ENCODE measurements around the gene IFNL4.
"Not testable (repeated sequence)": the region's sequence is repeated elsewhere in the genome, so short reads cannot be mapped to it uniquely, and the experiment has no call there.

Gene IFNL4

DNA sequence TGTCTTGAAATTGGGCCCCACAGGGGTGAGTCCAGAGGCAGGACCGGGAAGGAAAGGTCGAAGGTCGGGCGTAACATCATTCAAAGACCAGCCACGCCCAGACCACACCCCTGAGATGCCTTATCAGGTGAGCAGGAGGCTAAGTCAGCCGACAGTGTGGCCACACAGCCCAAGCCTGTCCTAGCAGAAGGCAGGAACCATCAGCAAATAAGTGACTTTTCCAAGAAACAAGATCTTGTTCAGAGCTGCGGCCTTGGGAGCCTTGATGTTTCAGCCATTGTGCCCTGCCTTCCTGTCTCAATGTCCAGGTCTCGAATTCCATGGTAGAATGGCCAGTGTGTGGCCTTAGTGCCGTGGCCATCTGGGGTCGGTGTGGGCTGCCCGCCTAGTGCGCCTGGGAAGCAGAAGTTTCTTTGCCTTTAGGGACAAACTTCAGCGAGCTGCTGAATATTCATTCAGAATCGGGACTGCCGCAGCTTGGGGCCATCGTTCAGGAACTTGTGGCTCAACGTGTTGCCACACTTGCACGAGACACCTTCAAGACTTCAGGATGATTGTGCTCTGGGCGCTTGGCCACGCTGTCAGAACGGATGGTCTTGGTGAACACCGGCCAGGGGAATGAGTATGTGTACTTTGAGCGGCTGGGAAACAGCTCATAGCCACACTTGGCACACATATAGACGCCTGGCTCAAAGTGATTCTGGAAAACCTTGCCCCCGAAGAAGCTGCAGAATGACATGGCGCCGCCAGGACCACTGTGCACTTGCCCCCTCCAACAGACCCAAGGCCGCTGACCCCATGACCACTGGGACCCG lies 6.1 kb upstream of the IFNL4 start:
- no peak for DNase-seq

DNA sequence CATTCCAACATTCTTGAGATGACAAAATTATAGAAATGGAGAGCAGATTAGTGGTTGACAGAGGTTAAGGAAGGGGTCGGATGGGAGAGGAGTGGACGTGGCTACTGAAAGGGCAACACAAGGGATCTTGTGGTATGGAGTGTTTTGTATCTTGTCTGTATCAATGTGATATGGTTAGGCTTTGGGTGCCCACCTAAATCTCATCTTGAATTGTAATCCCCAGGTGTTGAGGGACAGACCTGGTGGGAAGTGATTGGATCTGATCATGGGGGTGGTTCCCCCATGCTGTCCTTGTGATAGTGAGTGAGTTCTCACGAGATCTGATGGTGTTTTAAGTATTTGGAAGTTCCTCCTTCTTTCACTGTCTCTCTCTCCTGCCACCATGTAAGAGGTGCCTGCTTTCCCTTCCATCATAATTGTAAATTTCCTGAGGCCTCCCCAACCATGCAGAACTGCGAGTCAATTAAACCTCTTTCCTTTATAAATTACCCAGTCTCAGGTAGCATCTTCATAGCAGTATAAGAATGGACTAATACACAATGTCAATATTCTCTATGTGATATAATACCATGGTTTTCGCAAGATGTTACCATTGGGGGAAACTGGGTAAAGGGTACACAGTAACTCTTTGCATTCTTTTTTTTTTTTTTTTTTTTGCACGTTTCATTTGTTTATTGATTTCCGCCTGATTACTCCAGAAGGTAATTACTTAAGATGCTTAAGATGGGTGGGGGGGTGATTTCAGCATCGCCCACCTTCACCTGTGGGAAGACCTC lies 4.9 kb upstream of the IFNL4 start:
- DNase-seq, result no peak

DNA sequence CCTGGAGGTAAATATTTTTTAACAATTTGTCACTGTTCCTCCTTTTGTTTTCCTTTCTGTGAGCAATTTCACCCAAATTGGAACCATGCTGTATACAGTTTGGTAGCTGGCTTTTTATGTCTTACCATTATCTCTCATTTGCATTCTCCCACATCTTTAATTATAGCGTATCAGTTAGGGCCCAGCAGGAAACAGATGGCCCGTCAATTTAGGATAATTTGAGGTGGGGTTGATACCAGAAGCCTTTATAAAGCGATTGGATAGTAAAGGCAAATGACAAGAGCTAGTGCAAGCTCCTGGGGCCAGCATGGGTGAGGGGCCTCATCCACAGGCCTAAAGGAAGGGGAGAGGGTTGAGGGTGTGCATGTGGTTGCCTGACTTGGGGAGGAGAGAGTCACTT lies 3.8 kb upstream of the IFNL4 start:
- no peak for DNase-seq

DNA sequence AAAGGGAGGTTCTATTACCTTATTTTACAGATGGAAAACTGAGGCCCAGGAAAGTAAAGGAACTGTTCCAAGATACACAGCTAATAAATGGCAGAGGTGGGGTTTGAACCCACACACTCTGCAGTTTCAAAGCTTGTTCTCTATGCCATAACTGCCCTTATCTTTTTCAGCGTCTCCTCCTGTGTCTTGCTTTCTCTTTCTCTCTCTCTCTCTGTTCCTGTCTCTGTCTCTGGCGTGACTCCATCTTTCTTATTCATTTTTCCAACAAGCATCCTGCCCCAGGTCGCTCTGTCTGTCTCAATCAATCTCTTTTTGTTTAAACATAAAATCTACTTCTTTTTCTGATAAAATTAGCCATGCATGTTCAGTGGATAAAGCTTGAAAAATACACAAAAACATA lies 3.2 kb upstream of the IFNL4 start:
- DNase-seq, result no peak

DNA sequence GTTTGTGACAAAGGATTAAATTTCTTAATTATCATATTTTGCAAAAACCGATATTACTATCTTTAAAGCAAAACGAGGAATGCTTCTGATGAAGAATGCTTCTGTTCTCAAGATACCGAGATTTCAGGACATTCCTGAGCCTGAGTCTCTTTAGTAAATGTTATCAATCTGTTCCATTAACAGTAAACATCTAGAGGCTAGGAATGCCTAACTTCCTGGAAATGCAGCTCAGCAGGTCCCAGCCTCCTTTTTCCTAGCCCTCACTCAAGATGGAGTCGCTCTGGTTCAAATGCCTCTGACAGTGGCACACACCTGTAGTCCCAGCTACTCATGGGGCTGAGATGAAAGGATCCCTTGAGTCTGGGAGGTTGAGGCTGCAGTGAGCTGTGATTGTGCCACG lies 2.4 kb upstream of the IFNL4 start:
- DNase-seq, result no peak

DNA sequence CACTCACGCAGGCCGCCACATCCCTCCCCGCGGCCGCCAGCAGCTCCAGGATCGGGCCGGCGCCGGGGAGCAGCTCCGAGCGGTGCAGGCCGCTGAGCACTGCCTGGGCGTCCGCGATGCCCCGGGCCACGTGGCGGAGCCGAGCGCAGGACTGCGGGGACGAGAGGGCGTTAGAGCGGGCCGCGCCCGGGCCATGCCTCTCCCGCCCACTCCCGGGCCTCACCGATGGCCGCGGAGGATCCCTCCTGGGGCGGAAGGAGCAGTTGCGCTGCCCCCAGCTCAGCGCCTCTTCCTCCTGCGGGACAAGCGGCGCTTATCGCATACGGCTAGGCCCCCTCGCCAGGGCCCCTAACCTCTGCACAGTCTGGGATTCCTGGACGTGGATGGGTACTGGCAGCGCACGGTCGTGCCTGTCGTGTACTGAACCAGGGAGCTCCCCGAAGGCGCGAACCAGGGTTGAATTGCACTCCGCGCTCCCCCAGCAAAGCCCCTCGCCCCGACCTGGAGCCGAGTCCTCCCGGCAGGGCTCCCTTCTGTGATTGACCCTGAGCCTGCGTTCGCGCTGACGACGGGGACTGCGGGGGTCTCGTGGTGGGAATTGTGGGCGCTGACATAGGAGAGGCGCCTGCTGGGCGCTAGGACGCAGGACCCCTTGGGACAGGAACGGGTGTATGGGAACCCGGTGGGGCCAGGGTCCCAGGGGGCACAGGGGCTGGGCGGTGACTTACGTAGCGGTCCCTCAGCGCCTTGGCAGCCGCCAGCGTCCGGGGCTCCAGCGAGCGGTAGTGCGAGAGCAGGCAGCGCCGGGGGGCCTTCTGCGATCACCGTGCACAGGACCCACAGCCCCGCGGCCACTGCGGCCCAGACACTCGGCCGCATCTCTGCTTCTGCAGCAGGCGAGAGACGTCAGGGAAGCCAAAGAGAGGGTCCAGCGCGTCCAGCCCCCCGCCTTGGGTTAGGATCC lies 673 bp downstream of the IFNL4 start:
- no peak for DNase-seq

DNA sequence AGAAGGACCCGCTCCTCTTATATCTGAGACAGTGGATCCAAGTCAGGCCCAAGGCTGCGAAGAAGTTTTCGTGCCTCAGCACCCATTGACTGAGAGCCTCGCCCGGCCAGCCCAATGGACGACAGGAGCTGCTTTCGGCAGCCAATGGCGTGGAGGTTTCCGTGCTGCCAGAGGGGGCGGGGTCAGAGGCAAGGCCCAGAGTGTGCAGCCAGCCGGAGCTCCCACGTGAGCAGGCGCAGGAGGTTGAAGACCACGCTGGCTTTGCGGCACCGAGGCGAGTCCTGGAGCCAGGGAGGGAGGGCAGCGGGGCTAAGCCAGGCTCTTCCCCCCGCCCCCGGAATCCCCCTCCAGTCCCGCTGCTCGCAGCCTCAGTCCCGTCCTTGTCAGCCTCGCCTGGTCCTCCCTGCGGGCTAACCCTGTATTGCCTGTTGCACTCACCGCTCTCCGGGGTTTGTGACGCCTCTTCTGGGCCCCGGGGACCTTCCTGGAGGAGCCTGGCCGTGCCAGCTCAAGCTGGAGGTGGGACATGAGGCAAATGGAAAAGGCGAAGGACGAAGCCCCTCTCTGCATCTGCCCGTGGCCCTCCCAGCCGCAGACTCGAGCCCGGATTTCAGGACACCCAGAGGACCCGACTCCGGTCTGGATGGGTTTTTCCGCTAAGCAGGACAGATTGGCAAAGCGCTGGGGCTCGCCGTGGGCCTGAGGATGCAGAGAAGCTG lies 1.5 kb downstream of the IFNL4 start:
- peak; percentile 3 for DNase-seq

DNA sequence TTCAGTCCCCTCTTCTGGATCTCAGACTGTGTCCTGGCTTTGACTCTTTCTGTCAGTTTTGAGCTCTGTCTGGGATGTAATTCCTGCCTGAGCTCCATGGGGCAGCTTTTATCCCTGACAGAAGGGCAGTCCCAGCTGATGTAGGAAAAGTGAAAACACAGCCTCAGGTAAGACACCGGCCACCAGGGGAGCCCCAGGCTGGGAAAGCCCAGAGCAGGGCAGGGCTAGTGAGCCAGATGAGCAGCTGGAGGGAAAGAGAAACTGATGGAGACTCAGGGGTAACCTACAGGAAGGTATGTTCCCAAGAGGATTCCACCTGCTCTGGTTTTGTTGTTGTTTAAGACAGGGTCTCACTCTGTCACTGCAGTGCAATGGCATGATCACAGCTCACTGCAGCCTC lies 3.5 kb downstream of the IFNL4 start:
- DNase-seq, result not testable (repeated sequence)

DNA sequence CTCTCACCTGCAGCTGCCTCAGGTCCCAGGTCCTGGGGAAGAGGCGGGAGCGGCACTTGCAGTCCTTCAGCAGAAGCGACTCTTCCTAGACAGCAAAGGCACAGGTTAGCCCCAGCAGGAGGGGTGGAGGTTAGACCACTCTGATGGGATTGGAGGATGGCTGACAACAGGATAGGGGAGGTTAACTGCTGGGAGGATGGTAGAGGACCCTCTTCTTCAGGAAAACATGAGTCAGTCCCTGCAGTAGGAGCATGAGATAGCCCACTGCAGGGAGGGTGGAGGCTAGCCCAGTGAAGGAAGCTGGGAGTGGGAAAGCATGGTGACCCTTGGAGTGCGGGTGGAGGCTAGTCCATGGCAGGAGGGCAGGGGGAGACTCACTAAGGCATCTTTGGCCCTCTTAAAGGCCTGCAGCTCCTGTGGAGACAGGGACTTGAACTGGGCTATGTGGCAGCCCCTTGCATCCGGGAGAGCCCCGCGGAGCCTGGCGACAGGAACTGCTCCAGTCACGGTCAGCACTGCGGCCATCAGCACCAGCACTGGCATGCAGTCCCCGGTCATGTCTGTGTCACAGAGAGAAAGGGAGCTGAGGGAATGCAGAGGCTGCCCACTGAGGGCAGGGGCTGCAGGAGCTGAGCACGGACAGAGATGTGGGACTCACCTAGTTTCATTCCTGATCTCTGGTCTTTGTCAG lies 4.1 kb downstream of the IFNL4 start, which contains the start of gene IFNL3:
Gene IFNL3, minus strand, starts transcription at position 597 of the 691 bp plus-strand sequence. Its CDS starts 39 bp downstream, at position 558.
- not testable (repeated sequence) for DNase-seq

DNA sequence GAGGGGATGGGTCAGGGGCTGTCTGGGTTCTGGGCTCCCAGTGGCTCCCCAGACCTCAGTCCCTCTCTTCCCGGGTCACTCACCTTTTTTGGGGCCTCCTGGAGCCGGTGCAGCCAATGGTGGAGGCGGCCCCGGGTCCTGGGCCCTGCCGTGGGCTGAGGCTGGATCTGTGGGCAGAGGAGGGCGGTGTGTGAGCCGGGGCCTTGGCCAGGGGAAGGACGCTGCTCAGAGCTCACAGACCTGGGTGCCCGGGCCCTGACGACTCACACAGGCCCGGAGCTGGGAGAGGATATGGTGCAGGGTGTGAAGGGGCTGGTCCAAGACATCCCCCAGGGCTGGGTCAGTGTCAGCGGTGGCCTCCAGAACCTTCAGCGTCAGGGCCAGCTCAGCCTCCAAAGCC lies 4.9 kb downstream of the IFNL4 start:
- DNase-seq, result not testable (repeated sequence)

DNA sequence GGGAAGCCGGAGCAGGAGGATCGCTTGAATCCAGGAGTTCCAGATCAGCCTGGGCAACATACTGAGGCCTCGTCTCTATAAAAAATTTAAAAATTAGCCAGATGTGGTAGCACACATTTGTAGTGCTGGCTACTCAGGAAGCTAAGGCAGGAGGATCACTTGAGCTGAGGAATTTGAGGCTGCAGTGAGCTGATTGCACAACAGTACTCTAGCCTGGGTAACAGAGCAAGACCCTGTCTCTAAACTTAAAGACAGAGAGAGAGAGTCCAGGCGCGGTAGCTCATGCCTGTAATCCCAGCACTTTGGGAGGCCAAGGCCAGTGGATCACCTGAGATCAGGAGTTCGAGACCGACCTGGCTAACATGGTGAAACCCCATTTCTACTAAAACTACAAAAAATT lies 8.2 kb downstream of the IFNL4 start:
- DNase-seq, result no peak

DNA sequence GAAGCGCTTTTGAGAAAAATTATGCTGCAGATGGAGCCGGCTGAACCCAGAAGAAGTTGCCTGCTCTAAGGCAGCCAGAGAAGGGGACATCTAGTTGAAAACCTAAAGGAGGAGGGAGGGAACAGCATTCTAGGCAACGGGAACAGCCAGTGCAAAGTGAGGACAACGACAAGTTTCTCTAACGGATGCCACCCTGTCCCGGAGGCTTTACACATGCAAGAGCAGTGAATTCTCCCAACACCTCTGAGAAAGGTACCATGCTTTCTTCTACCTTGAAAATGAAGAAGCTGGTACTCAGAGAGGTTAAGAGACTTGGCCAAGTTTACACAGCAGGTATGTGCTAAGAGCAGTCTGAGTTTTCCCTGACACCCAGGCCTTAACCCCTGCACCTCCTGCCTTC lies 9.7 kb downstream of the IFNL4 start:
- DNase-seq, result no peak

DNA sequence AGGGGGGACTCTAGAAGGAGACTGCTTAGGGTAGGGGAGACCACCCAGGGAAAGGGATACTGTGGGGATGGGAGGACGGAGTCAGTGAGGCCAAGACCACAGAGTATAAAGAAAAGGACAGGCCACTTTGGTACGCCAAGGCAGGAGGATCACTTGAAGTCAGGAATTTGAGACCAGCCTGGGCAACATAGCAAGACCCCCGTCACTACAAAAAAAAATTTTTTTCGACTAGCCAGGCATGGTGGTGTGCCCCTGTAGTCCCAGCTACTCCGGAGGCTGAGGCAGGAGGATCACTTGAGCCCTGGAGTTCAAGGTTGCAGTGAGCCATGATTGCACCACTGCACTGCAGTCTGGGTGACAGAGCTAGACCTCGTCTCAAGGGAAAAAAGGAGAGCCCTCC lies 10.4 kb downstream of the IFNL4 start:
- DNase-seq, result no peak

DNA sequence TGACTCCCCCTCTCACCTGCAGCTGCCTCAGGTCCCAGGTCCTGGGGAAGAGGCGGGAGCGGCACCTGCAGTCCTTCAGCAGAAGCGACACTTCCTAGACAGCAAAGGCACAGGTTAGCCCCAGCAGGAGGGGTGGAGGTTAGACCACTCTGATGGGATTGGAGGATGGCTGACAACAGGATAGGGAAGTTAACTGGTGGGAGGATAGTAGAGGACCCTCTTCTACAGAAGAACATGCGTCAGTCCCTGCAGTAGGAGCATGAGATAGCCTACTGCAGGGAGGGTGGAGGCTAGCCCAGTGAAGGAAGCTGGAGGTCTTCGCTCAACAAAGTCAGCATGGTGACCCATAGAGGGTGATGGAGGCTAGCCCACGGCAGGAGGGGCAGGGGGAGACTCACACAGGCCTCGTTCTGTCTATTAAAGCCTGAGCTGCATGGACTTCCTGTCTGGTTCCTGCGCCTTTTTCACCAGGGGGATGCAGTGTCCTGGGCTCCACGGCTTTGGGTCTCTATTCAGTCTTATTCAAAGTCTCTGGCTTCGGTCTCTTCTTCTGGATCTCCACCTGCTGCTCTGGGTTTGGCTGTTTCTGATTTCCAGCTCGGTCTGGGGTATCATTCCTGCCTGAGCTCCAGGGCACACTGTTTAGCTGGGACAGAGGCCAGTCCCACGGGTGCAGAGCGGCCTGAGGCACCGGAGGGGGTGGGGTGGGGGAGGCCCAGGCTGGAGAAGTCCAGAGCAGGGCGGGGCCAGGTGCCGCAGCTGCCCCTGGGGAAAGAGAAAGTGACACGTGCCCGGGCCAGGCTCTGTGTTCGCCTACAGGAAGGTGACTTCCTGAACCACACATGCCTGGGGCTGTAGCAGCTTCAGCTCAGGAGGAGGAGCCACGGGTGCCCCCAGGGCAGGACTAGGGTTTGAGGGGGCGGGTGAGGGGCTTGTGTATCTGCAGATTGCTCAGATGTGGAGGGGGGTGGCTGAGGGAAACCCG lies 11.2 kb downstream of the IFNL4 start:
- DNase-seq, result peak; percentile 40

DNA sequence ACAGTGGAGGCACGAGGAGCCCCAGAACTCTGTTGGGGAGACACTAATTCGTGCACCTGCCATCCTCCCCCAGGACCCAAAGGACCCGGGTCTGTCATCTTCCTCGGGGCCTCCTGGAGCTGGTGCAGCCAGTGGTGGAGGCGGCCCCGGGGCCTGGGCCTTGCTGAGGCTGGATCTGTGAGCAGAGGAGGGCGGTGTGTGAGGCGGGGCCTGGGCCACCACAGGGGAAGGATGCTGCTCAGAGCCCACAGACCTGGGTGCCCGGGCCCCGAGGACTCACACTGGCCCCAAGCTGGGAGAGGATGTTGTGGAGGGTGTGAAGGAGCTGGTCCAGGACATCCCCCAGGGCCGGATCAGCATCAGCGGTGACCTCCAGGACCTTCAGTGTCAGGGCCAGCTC lies 12.1 kb downstream of the IFNL4 start:
- DNase-seq, result no peak

DNA sequence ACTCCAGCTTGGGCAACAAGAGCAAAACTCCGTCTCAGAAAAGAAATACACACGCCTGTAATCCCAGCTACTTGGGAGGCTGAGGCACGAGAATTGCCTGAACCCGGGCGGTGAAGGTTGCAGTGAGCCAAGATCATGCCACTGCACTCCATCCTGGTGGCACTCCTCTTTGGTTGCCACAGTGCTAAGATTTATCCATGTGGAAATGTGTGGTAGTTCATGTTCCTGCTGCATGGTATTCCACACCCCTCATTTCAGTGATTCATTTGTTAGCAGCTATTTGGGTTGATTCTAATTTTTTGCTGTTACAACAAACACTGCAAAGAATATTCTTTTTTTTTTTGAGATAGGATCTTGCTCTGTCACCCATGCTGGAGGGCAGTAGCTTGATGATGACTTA lies 15.9 kb downstream of the IFNL4 start:
- DNase-seq, result no peak

DNA sequence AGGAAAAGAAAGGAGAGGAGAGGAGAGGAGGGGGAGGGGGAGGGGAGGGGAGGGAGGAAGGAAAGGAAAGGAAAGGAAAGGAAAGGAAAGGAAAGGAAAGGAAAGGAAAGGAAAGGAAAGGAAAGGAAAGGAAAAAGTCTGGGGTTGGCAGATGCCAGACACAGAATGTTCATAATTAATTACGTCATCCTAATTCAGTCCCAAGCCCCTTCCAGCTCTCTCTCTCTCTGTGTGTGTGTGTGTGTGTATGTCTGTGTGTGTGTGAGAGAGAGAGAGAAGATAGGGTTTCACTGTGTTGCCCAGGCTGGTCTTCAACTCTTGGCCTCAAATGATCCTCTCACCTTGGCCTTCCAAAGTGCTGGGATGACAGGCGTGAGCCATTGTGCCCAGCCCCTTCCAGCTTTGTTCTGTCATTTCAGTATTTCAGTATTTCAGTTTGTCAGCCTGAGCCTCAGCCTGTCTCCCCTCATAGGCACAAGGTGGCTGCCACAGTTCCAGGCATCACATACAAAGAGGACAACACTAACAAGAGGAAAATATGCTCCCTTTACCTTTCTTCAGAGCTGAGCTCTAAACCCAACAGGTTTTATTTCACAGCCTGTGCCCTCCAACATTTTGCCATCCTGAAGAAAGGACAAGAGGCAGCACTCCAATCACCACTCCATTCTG lies 18.4 kb downstream of the IFNL4 start:
- no peak for DNase-seq

DNA sequence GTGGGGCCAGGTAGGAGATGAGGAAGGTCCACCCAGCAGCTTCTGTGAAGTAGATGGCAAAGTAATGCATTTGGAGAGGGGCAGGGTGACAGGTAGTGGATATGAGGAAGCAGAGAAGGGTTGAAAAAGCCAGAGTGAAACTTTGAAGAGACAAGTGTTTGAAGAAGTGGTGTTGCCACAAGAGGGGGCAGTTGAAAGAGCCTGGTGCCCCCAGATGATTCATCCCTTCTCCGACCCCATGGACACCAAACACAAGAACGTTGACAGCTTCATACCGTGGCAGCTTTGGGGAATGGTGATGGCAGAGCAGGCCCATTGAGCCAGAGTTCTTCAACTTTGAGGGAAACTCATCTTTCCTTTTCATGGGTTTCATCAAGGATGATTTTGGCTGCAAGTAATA lies 23.7 kb downstream of the IFNL4 start:
- no peak for DNase-seq

DNA sequence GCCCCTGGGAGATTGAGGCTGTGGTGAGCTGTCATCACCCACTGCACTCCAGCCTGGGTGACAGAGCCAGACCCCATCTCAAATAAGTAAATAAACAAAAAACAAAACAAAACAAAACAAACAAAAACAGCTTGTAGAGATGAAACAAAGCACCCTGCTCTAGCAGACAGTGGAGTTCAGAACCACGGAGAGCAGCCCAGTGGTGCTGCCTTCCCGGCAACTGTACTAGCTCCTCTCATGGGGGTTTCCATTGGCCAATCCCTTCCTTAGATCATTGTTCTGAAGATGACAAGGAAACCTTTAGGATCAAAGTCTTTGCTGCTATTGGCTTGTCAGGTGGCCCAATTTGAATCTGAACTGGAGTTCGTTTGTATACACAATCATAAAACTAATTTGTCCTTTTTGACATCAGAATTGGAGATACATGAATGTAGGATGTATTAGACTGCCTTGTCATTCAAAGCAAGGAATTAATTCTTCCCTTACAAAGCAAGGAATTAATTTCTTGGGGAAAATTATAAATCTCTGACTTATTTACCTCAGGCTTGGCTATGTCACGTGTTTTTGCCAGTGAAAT lies 24.9 kb downstream of the IFNL4 start:
- no peak for DNase-seq

DNA sequence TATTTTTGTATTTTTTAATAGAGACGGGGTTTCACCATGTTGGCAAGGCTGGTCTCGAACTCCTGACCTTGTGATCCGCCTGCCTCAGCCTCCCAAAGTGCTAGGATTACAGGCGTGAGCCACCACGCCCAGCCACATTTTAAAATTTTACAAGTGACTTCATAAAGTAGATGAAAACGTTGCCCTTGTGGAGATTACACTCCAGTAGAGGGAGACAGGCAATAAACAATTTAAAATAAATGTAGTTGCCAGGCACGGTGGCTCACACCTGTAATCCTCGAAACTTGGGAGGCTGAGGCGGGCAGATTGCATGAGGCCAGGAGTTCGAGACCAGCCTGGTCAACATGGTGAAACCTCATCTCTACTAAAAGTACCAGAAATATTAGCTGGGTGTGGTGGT lies 29.5 kb downstream of the IFNL4 start:
- not testable (repeated sequence) for DNase-seq
